ENCODE data around the gene OR13F1. TPM values are rescaled to one million over a fixed set of nuclear protein-coding genes. Genes with fewer than 3 reads are reported as not detected.

Gene OR13F1, protein sequence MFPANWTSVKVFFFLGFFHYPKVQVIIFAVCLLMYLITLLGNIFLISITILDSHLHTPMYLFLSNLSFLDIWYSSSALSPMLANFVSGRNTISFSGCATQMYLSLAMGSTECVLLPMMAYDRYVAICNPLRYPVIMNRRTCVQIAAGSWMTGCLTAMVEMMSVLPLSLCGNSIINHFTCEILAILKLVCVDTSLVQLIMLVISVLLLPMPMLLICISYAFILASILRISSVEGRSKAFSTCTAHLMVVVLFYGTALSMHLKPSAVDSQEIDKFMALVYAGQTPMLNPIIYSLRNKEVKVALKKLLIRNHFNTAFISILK
- not detected in 2 replicates for total RNA-seq (2021; fragmentation: NEBNext Ultra II Directional; extraction: Animal tissue kit (Norgen Biotek cat#: 25700))
- not detected in 2 replicates for polyA plus RNA-seq (2011; rRNA removed)
- not detected for polyA plus RNA-seq (2011; cell fraction: cytosol; rRNA removed)
- polyA plus RNA-seq (2011; cell fraction: nucleus; rRNA removed), result not detected
- polyA plus RNA-seq (2012, experiment 1 of 2), result not detected in 4 replicates
- polyA plus RNA-seq (2012, experiment 2 of 2), result not detected
- polyA plus RNA-seq (2013, experiment 1 of 2), result not detected
- polyA plus RNA-seq (2013, experiment 2 of 2), result not detected
- not detected in 2 replicates for polyA minus RNA-seq (2011; rRNA and poly(A)+ RNA removed)
- not detected for polyA minus RNA-seq (2011; cell fraction: cytosol; rRNA and poly(A)+ RNA removed)
- polyA minus RNA-seq (2011; cell fraction: nucleus; rRNA and poly(A)+ RNA removed), result not detected
- long read RNA-seq, experiment 1, result 0 reads
- long read RNA-seq, experiment 2, result 0 reads

- Histone ChIP-seq H3K23ac (ENCODE audit: insufficient read length) (no peak within 1 kb of the TSS), H4K8ac (ENCODE audit: extremely low read depth, insufficient read depth, low read length) (no peak within 1 kb of the TSS), H3K23me2 (ENCODE audit: low read depth, low read length) (no peaks in the 10 kb centered on the region), H2BK20ac (ENCODE audit: low read length) (no peak within 1 kb of the TSS), H4K5ac (ENCODE audit: insufficient read length, low read depth, low read length) (no peak within 1 kb of the TSS), H3K9me3 (ENCODE audit: insufficient read depth in 2 of 2, low read depth in 1 of 2, low read length in 1 of 2) (no peaks in the 10 kb centered on the region), H3K9ac (replicated peaks in 1 of 4; ENCODE audit: extremely low read depth in 1 of 4, low read depth in 3 of 4, low read length in 3 of 4) (no peak within 1 kb of the TSS), H2AK5ac (ENCODE audit: low read depth, low read length) (no peak within 1 kb of the TSS), H3K79me2 (ENCODE audit: control insufficient read depth in 1 of 2, insufficient read depth in 2 of 2, low read length in 2 of 2) (no peaks in the 10 kb centered on the region), H3K14ac (ENCODE audit: insufficient read length) (no peak within 1 kb of the TSS), H3K4me2 (ENCODE audit: insufficient read depth in 1 of 2, low read depth in 2 of 2, low read length in 2 of 2) (no peak within 1 kb of the TSS), H2BK5ac (ENCODE audit: low read depth, low read length) (no peak within 1 kb of the TSS), H3K4me3 (ENCODE audit: extremely low read depth in 1 of 4, insufficient read depth in 2 of 4, low read depth in 3 of 4, low read length in 4 of 4) (no peak within 1 kb of the TSS), H2BK120ac (replicated peaks; ENCODE audit: low read depth, low read length) (no peak within 1 kb of the TSS), H2BK15ac (ENCODE audit: low read length) (no peak within 1 kb of the TSS), H3K4ac (replicated peaks; ENCODE audit: insufficient read length, low read depth, low read length) (no peak within 1 kb of the TSS), H3K36me3 (ENCODE audit: control insufficient read depth in 2 of 4, insufficient read depth in 4 of 4, low read length in 3 of 4) (no peaks in the 10 kb centered on the region), H3K56ac (replicated peaks; ENCODE audit: insufficient read length, low read depth, low read length) (no peak within 1 kb of the TSS), H4K20me1 (replicated peaks in 1 of 2; ENCODE audit: control insufficient read depth in 1 of 2, insufficient read depth in 2 of 2, low read length in 2 of 2) (no peaks in the 10 kb centered on the region), H3K18ac (ENCODE audit: extremely low read depth, low read length) (no peak within 1 kb of the TSS), H3K27me3 (replicated peaks in 1 of 4; ENCODE audit: control insufficient read depth in 3 of 4, extremely low read depth in 1 of 4, insufficient read depth in 3 of 4, low read length in 3 of 4) (no peaks in the 10 kb centered on the region), H3K4me1 (replicated peaks in 1 of 4; ENCODE audit: control insufficient read depth in 3 of 4, insufficient read depth in 4 of 4, low read length in 3 of 4) (no peaks in the 10 kb centered on the region), H2BK12ac (ENCODE audit: low read depth, low read length) (no peak within 1 kb of the TSS), H3K27ac (ENCODE audit: low read depth, low read length) (no peak within 1 kb of the TSS), H3K79me1 (ENCODE audit: low read depth, low read length) (no peaks in the 10 kb centered on the region), H4K91ac (replicated peaks; ENCODE audit: insufficient read length, low read length) (no peak within 1 kb of the TSS), H2AFZ (ENCODE audit: low read length) (no peak within 1 kb of the TSS)
- CTCF ChIA-PET (ENCODE audit: partially characterized antibody), result no interaction called here
- no peak for TF ChIP-seq POLR2A (IDR thresholded peaks at IDR 0.05; ENCODE audit: control extremely low read depth in 1 of 2, low read depth in 2 of 2, low read length in 2 of 2)
- TF ChIP-seq RNF2 (IDR thresholded peaks at IDR 0.05; ENCODE audit: borderline replicate concordance, low read depth, low read length, missing control alignments, poor library complexity, severe bottlenecking), result no peak
- DNase-seq (ENCODE audit: low read depth in 1 of 2, low spot score in 2 of 2) (no peak), FAIRE-seq (no peak)
- POLR2A ChIA-PET (ENCODE audit: partially characterized antibody), result no interaction called here
- WGBS, 2 experiments (ENCODE audit: extremely low coverage in 1 of 2, insufficient coverage in 1 of 2, insufficient read length in 1 of 2, insufficient replicate concordance in 2 of 2, low coverage in 1 of 2, low lambda C conversion rate in 2 of 2, missing lambda C conversion rate in 1 of 2), result 92% methylated on average over 5 of the region's 5 CpGs; no CpG with 5 or more reads in 1 of the 2 experiments
These were observed at the start of gene OR13F1 for GRCh38 chr9:104503963-104504362. OR13F1 (plus strand) TSS chr9:104504263; CDS start chr9:104504263, 0 bp downstream.
